ENCODE data around the gene MIPEP.

MIPEP gene

GRCh38 chr13:23888658-23889614 lies at the start of gene MIPEP:
MIPEP (minus strand) TSS chr13:23889400; CDS start chr13:23889320, 80 bp downstream.
- Histone ChIP-seq H3K27me3 (replicated peaks) (no peaks in the 10 kb centered on the region), H3K36me3 (replicated peaks) (peaks cover 4% of the 10 kb centered on the region), H3K27ac (peak within 1 kb of the TSS; percentile 71), H3K4me3 (ENCODE audit: low read depth, low read length) (peak within 1 kb of the TSS; percentile 96)
- TF ChIP-seq, protein P1, sequence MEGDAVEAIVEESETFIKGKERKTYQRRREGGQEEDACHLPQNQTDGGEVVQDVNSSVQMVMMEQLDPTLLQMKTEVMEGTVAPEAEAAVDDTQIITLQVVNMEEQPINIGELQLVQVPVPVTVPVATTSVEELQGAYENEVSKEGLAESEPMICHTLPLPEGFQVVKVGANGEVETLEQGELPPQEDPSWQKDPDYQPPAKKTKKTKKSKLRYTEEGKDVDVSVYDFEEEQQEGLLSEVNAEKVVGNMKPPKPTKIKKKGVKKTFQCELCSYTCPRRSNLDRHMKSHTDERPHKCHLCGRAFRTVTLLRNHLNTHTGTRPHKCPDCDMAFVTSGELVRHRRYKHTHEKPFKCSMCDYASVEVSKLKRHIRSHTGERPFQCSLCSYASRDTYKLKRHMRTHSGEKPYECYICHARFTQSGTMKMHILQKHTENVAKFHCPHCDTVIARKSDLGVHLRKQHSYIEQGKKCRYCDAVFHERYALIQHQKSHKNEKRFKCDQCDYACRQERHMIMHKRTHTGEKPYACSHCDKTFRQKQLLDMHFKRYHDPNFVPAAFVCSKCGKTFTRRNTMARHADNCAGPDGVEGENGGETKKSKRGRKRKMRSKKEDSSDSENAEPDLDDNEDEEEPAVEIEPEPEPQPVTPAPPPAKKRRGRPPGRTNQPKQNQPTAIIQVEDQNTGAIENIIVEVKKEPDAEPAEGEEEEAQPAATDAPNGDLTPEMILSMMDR (IDR thresholded peaks at IDR 0.05; ENCODE audit: low read depth, low read length, missing control alignments), result peak; percentile 82
- in situ Hi-C loops (cut with HindIII; ENCODE audit: low pct_ligation_motif_present, low sequenced_read_pairs), result no loop called here
- DNase-seq, result peak; percentile 92

DNA sequence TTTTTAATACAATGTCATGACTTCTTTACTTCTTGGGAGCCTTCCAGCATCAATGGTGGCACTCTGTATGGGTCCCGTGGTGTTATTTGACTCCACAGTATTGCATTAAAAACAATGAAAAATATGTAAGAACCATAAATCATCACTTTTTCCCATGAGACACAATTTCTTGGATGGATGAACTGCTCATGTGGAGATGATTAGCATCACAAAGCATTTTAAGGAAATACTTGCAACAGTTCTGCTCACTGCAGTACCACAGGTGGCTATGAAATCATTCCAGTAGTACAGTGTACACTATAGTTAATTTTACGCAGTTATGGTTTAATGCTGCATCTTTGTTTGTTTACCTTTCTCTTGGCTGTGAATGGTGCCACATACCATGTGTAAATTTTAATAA lies 45.3 kb upstream of the MIPEP start:
- Histone ChIP-seq H3K27ac (no peak overlapping the region), H3K27me3 (replicated peaks) (no peaks in the 10 kb centered on the region), H3K4me3 (ENCODE audit: low read depth, low read length) (no peak overlapping the region), H3K36me3 (replicated peaks) (no peaks in the 10 kb centered on the region)
- TF ChIP-seq, protein P1 (IDR thresholded peaks at IDR 0.05; ENCODE audit: low read depth, low read length, missing control alignments), result no peak
- in situ Hi-C loops (cut with HindIII; ENCODE audit: low pct_ligation_motif_present, low sequenced_read_pairs), result no loop called here
- DNase-seq, result peak; percentile 46

GRCh38 chr13:23928985-23929384 lies 39.8 kb upstream of the MIPEP start:
- H3K27me3 ChIP-seq (replicated peaks), result no peaks in the 10 kb centered on the region
- no peak overlapping the region for H3K4me3 ChIP-seq (ENCODE audit: low read depth, low read length)
- peak overlapping the region; percentile 71 for H3K27ac ChIP-seq
- DNase-seq, result peak; percentile 79
- in situ Hi-C loops (cut with HindIII; ENCODE audit: low pct_ligation_motif_present, low sequenced_read_pairs), result no loop called here
- TF ChIP-seq, protein P1 (IDR thresholded peaks at IDR 0.05; ENCODE audit: low read depth, low read length, missing control alignments), result no peak
- no peaks in the 10 kb centered on the region for H3K36me3 ChIP-seq (replicated peaks)

- TF ChIP-seq, protein P1 (IDR thresholded peaks at IDR 0.05; ENCODE audit: low read depth, low read length, missing control alignments), result no peak
- in situ Hi-C loops (cut with HindIII; ENCODE audit: low pct_ligation_motif_present, low sequenced_read_pairs), result no loop called here
- Histone ChIP-seq H3K4me3 (ENCODE audit: low read depth, low read length) (no peak overlapping the region), H3K27me3 (replicated peaks) (no peaks in the 10 kb centered on the region), H3K36me3 (replicated peaks) (no peaks in the 10 kb centered on the region), H3K27ac (no peak overlapping the region)
- DNase-seq, result no peak
Observed at GRCh38 chr13:23923031-23923430, 33.8 kb upstream of the MIPEP start.

GRCh38 chr13:23922005-23922932 lies 33.1 kb upstream of the MIPEP start:
- TF ChIP-seq, protein P1 (IDR thresholded peaks at IDR 0.05; ENCODE audit: low read depth, low read length, missing control alignments), result no peak

More at GRCh38 chr13:23922005-23922932, 33.1 kb upstream of the MIPEP start:
- DNase-seq, result no peak
- H3K27ac ChIP-seq, result no peak overlapping the region
- in situ Hi-C loops (cut with HindIII; ENCODE audit: low pct_ligation_motif_present, low sequenced_read_pairs), result no loop called here
- no peaks in the 10 kb centered on the region for H3K36me3 ChIP-seq (replicated peaks)
- H3K27me3 ChIP-seq (replicated peaks), result no peaks in the 10 kb centered on the region
- H3K4me3 ChIP-seq (ENCODE audit: low read depth, low read length), result no peak overlapping the region

All from brain microvascular endothelial cell (primary cell).